MM.1S (cell line): Measurements from ENCODE around the gene ST6GAL2.
A peak's percentile ranks its signal among the peaks of the same experiment; 100 is the strongest.

ENCODE experiments used
- CTCF ChIP-seq: fragments of 300-600 bp; sonication (generic); IDR thresholded peaks from 2 replicates; pipeline ENCODE4 v1.5.1; 2016; ENCODE audit warnings: antibody characterized with exemption, low read length, mixed read lengths
- EZH2 ChIP-seq: fragments of 300-600 bp; sonication (generic); optimal IDR thresholded peaks from 2 replicates; pipeline ENCODE3; 2017; ENCODE audit warnings: low read depth, mild to moderate bottlenecking, antibody characterized with exemption, low read length, mixed read lengths
- EZH2phosphoT487 ChIP-seq: fragments of 300-600 bp; sonication (generic); IDR thresholded peaks from 2 replicates; pipeline ENCODE4 v1.6.1; 2018; ENCODE audit warnings: antibody characterized with exemption, low read length

DNA sequence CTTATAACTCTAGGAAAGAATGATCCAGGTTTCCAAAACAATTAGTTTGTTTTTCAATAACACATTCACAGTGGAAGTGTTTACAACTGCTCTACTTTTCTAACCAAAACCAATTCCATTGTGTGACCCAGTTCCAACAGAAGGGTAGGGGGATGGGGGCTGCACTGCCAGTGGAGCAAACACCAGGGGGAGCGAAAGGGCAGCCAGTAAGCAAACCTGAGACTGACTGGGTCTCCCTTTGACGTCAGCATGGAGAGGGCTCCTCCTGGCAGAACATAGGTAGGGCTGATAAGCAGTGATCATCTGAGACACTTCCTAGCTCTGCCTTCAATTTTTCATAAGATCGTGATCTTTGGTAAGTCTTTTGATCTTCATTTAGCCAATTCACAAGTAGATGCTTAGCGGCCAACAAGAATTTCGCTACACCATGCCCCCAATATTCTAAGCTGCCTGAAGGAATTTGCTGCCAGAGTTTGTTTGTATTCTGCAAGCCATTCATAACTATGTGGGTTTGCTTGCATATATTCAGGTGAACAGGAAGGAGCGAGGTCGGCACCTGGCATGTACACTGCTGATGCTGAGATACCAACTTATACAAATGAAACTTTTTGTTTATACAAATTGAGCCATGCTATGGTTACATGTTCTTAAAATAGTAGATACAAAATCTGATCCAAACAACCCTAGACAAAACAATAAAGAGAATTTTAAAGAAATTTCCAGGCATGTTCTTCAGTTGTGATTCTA, 45.9 kb downstream of the ST6GAL2 start:
- TF ChIP-seq CTCF (peak; percentile 88), EZH2phosphoT487 (no peak), EZH2 (no peak)
